ENCODE results near the gene GLCE.

GRCh38 chr15:69189157-69189556, 28.7 kb downstream of the GLCE start:
- TF ChIP-seq MAX (IDR thresholded peaks at IDR 0.05) (no peak), EP300 (IDR thresholded peaks at IDR 0.05; ENCODE audit: borderline replicate concordance) (no peak), RAD21 (IDR thresholded peaks at IDR 0.05; ENCODE audit: low read depth) (no peak), CEBPB (IDR thresholded peaks at IDR 0.05) (no peak), NFIC (IDR thresholded peaks at IDR 0.05) (no peak), YY1 (IDR thresholded peaks at IDR 0.05; ENCODE audit: low read depth) (no peak), TAF1 (IDR thresholded peaks at IDR 0.05; ENCODE audit: low read depth) (no peak), CREB1 (IDR thresholded peaks at IDR 0.05; ENCODE audit: low read depth) (no peak), ZBTB7A (IDR thresholded peaks at IDR 0.05; ENCODE audit: low read depth) (no peak)
- TF ChIP-seq, protein P1, sequence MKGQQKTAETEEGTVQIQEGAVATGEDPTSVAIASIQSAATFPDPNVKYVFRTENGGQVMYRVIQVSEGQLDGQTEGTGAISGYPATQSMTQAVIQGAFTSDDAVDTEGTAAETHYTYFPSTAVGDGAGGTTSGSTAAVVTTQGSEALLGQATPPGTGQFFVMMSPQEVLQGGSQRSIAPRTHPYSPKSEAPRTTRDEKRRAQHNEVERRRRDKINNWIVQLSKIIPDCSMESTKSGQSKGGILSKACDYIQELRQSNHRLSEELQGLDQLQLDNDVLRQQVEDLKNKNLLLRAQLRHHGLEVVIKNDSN (IDR thresholded peaks at IDR 0.05) = no peak
- TF ChIP-seq, protein P2, sequence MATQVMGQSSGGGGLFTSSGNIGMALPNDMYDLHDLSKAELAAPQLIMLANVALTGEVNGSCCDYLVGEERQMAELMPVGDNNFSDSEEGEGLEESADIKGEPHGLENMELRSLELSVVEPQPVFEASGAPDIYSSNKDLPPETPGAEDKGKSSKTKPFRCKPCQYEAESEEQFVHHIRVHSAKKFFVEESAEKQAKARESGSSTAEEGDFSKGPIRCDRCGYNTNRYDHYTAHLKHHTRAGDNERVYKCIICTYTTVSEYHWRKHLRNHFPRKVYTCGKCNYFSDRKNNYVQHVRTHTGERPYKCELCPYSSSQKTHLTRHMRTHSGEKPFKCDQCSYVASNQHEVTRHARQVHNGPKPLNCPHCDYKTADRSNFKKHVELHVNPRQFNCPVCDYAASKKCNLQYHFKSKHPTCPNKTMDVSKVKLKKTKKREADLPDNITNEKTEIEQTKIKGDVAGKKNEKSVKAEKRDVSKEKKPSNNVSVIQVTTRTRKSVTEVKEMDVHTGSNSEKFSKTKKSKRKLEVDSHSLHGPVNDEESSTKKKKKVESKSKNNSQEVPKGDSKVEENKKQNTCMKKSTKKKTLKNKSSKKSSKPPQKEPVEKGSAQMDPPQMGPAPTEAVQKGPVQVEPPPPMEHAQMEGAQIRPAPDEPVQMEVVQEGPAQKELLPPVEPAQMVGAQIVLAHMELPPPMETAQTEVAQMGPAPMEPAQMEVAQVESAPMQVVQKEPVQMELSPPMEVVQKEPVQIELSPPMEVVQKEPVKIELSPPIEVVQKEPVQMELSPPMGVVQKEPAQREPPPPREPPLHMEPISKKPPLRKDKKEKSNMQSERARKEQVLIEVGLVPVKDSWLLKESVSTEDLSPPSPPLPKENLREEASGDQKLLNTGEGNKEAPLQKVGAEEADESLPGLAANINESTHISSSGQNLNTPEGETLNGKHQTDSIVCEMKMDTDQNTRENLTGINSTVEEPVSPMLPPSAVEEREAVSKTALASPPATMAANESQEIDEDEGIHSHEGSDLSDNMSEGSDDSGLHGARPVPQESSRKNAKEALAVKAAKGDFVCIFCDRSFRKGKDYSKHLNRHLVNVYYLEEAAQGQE (IDR thresholded peaks at IDR 0.05; ENCODE audit: low read depth) = no peak
